ENCODE data around the gene PEMT.

DNA sequence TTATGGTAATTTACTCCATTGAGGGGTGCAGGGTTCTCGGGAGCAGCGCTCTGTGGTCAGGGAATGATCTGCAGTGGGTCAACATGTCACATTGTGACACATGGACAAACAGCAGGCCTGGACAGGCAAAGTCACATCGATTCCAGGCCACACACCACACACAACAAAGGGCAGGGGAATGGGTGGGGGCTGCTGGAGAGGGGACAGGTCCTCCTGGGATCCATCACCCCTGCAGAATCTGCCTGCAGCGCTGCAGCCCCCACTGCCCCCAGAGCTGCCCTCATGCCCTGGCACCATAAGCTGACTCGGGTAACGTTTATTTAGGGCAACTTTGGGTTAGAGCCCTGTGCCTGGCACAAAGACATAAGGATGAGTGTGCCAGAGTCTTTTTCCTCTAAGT lies 9.1 kb downstream of the PEMT start:
- TF ChIP-seq, protein P1, sequence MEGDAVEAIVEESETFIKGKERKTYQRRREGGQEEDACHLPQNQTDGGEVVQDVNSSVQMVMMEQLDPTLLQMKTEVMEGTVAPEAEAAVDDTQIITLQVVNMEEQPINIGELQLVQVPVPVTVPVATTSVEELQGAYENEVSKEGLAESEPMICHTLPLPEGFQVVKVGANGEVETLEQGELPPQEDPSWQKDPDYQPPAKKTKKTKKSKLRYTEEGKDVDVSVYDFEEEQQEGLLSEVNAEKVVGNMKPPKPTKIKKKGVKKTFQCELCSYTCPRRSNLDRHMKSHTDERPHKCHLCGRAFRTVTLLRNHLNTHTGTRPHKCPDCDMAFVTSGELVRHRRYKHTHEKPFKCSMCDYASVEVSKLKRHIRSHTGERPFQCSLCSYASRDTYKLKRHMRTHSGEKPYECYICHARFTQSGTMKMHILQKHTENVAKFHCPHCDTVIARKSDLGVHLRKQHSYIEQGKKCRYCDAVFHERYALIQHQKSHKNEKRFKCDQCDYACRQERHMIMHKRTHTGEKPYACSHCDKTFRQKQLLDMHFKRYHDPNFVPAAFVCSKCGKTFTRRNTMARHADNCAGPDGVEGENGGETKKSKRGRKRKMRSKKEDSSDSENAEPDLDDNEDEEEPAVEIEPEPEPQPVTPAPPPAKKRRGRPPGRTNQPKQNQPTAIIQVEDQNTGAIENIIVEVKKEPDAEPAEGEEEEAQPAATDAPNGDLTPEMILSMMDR (conservative IDR thresholded peaks at IDR 0.05; ENCODE audit: low read depth, low read length): no peak
- no peak for TF ChIP-seq EZH2 (IDR thresholded peaks at IDR 0.05; ENCODE audit: borderline replicate concordance, low read depth, low read length, poor library complexity, severe bottlenecking)

Data from A673 (cell line).